H1 (cell line): ENCODE data around the gene RAB11B. TPM values are rescaled to one million over a fixed set of nuclear protein-coding genes. Genes with fewer than 3 reads are reported as not detected.

Experiments used
- CTCF ChIA-PET: fragments of 300-600 bp; sonication (Branson Sonifier 250); formaldehyde crosslinking; loops from one replicate; lab custom pipeline; 2021; ENCODE audit not compliant: partially characterized antibody; lab: Charles Lee
- POLR2A ChIA-PET: fragments of 300-600 bp; sonication (Branson Sonifier 250); formaldehyde crosslinking; loops from one replicate; lab custom pipeline; 2021; ENCODE audit warnings: inconsistent platforms; ENCODE audit not compliant: partially characterized antibody; lab: Charles Lee
- DNase-seq, 2 experiments: peaks; one replicate each; pipeline versions ENCODE4 v3.0.0 to v3.0.0-alpha.2; 2010 to 2022; ENCODE audit warnings: low spot score in 2 of 2, low read depth in 1 of 2, mixed read lengths in 1 of 2
- FAIRE-seq: peaks from 2 replicates; lab custom pipeline; 2011; peaks lifted over from hg19 to GRCh38; lab: Jason Lieb, UNC
- H2AFZ ChIP-seq: 2 replicates; pipeline ENCODE4 v1.8.1; 2012; ENCODE audit warnings: low read length, inconsistent platforms
- H2AK5ac ChIP-seq: 2 replicates; pipeline ENCODE4 v1.6.1; 2013; ENCODE audit warnings: low read depth, low read length
- H2BK120ac ChIP-seq: replicated peaks from 2 replicates; pipeline ENCODE3; 2013; ENCODE audit warnings: low read depth, low read length, inconsistent platforms
- H2BK12ac ChIP-seq: 2 replicates; pipeline ENCODE4 v1.6.1; 2013; ENCODE audit warnings: low read depth, low read length
- H2BK15ac ChIP-seq: 2 replicates; pipeline ENCODE4 v1.6.1; 2013; ENCODE audit warnings: low read length
- H2BK20ac ChIP-seq: 2 replicates; pipeline ENCODE4 v1.6.1; 2013; ENCODE audit warnings: low read length
- H2BK5ac ChIP-seq: 2 replicates; pipeline ENCODE4 v1.6.1; 2013; ENCODE audit warnings: low read depth, low read length
- H3K14ac ChIP-seq: 2 replicates; pipeline ENCODE4 v1.6.1; 2013; ENCODE audit warnings: inconsistent platforms; ENCODE audit not compliant: insufficient read length
- H3K18ac ChIP-seq: 2 replicates; pipeline ENCODE4 v1.6.1; 2013; ENCODE audit warnings: low read length; ENCODE audit errors: extremely low read depth
- H3K23ac ChIP-seq: 2 replicates; pipeline ENCODE4 v1.6.1; 2013; ENCODE audit warnings: inconsistent platforms; ENCODE audit not compliant: insufficient read length
- H3K23me2 ChIP-seq: 2 replicates; pipeline ENCODE4 v1.6.1; 2013; ENCODE audit warnings: low read depth, low read length
- H3K27ac ChIP-seq: 2 replicates; pipeline ENCODE4 v1.6.1; 2011; ENCODE audit warnings: low read depth, low read length, inconsistent platforms
- H3K27me3 ChIP-seq, 4 experiments: replicated peaks in 1 of 4; 1 replicate in 1 of 4; 2 replicates in 3 of 4; pipeline versions ENCODE4 v1.6.1 to v1.8.1; 2011 to 2013; ENCODE audit warnings: low read length in 3 of 4, mild to moderate bottlenecking in 3 of 4, inconsistent platforms in 2 of 4, mixed read lengths in 2 of 4, moderate library complexity in 1 of 4; ENCODE audit not compliant: control insufficient read depth in 3 of 4, insufficient read depth in 3 of 4; ENCODE audit errors: extremely low read depth in 1 of 4
- H3K36me3 ChIP-seq, 4 experiments: 2 replicates each; pipeline versions ENCODE4 v1.6.1 to v1.8.1; 2011 to 2013; ENCODE audit warnings: mild to moderate bottlenecking in 4 of 4, low read length in 3 of 4, moderate library complexity in 2 of 4, control low read depth in 1 of 4, inconsistent platforms in 1 of 4; ENCODE audit not compliant: insufficient read depth in 4 of 4, control insufficient read depth in 2 of 4
- H3K4ac ChIP-seq: replicated peaks from 2 replicates; pipeline ENCODE3; 2013; ENCODE audit warnings: low read length, low read depth, mixed read lengths, inconsistent platforms; ENCODE audit not compliant: insufficient read length
- H3K4me1 ChIP-seq, 4 experiments: replicated peaks in 1 of 4; 1 replicate in 1 of 4; 2 replicates in 3 of 4; pipeline versions ENCODE4 v1.6.1 to v1.8.1; 2011 to 2013; ENCODE audit warnings: low read length in 3 of 4, inconsistent platforms in 2 of 4, mixed read lengths in 1 of 4; ENCODE audit not compliant: insufficient read depth in 4 of 4, control insufficient read depth in 3 of 4
- H3K4me2 ChIP-seq, 2 experiments: 2 replicates each; pipeline versions ENCODE4 v1.6.1 to v1.8.1; 2011 to 2013; ENCODE audit warnings: low read depth in 2 of 2, low read length in 2 of 2, control low read depth in 1 of 2, inconsistent platforms in 1 of 2, mild to moderate bottlenecking in 1 of 2; ENCODE audit not compliant: insufficient read depth in 1 of 2
- H3K4me3 ChIP-seq, 4 experiments: fragments of 200-600, 300-600 bp in 1 of 4; sonication (generic), shearing (Covaris generic), sonication (Bioruptor Twin) in 1 of 4; 2 replicates each; pipeline versions ENCODE4 v1.5.1 to v1.8.1; 2011 to 2016; ENCODE audit warnings: low read length in 4 of 4, low read depth in 3 of 4, control low read depth in 2 of 4, inconsistent platforms in 2 of 4, mild to moderate bottlenecking in 2 of 4, mixed read lengths in 1 of 4, moderate library complexity in 1 of 4; ENCODE audit not compliant: insufficient read depth in 2 of 4; ENCODE audit errors: extremely low read depth in 1 of 4
- H3K56ac ChIP-seq: replicated peaks from 2 replicates; pipeline ENCODE3; 2013; ENCODE audit warnings: low read depth, mild to moderate bottlenecking, mixed read lengths, low read length, inconsistent platforms; ENCODE audit not compliant: insufficient read length
- H3K79me1 ChIP-seq: 2 replicates; pipeline ENCODE4 v1.6.1; 2013; ENCODE audit warnings: low read depth, low read length, control low read depth
- H3K79me2 ChIP-seq, 2 experiments: 2 replicates each; pipeline versions ENCODE4 v1.6.1 to v1.8.1; 2012 to 2013; ENCODE audit warnings: low read length in 2 of 2, mild to moderate bottlenecking in 2 of 2, inconsistent platforms in 1 of 2; ENCODE audit not compliant: insufficient read depth in 2 of 2, control insufficient read depth in 1 of 2
- H3K9ac ChIP-seq, 4 experiments: replicated peaks in 1 of 4; 1 replicate in 1 of 4; 2 replicates in 3 of 4; pipeline versions ENCODE4 v1.6.1 to v1.8.1; 2011 to 2013; ENCODE audit warnings: low read depth in 3 of 4, low read length in 3 of 4, control low read depth in 2 of 4, mild to moderate bottlenecking in 2 of 4, moderate library complexity in 2 of 4, inconsistent platforms in 1 of 4; ENCODE audit errors: extremely low read depth in 1 of 4
- H3K9me3 ChIP-seq, 2 experiments: 2 replicates each; pipeline versions ENCODE4 v1.6.1 to v1.8.1; 2012 to 2013; ENCODE audit warnings: mild to moderate bottlenecking in 2 of 2, moderate library complexity in 2 of 2, control low read depth in 1 of 2, inconsistent platforms in 1 of 2, low read depth in 1 of 2, low read length in 1 of 2, mixed read lengths in 1 of 2; ENCODE audit not compliant: insufficient read depth in 2 of 2
- H4K20me1 ChIP-seq, 2 experiments: replicated peaks in 1 of 2; 2 replicates each; pipeline versions ENCODE3 to v1.8.1; 2011 to 2013; ENCODE audit warnings: inconsistent platforms in 2 of 2, low read length in 2 of 2, mild to moderate bottlenecking in 1 of 2; ENCODE audit not compliant: insufficient read depth in 2 of 2, control insufficient read depth in 1 of 2
- H4K5ac ChIP-seq: 2 replicates; pipeline ENCODE4 v1.6.1; 2013; ENCODE audit warnings: low read length, low read depth, mixed read lengths, inconsistent platforms; ENCODE audit not compliant: insufficient read length
- H4K8ac ChIP-seq: 2 replicates; pipeline ENCODE4 v1.8.0; 2013; ENCODE audit warnings: mild to moderate bottlenecking, moderate library complexity, low read length, inconsistent platforms; ENCODE audit not compliant: insufficient read depth; ENCODE audit errors: extremely low read depth
- H4K91ac ChIP-seq: replicated peaks from 2 replicates; pipeline ENCODE3; 2013; ENCODE audit warnings: low read length, mixed read lengths, inconsistent platforms; ENCODE audit not compliant: insufficient read length
- CBX8 ChIP-seq: fragments of 300-800, 300-1000 bp; sonication (generic); IDR thresholded peaks from 2 replicates; pipeline ENCODE4 v1.7.1; 2016; ENCODE audit warnings: low read depth, low read length, borderline replicate concordance
- CHD1 ChIP-seq: IDR thresholded peaks from 2 replicates; pipeline ENCODE4 v1.6.1; 2012; ENCODE audit warnings: low read depth, low read length, improper control_type of control experiment
- EGR1 ChIP-seq: IDR thresholded peaks from 2 replicates; pipeline ENCODE4 v1.6.1; 2011; ENCODE audit warnings: low read depth, low read length, borderline replicate concordance
- EP300 ChIP-seq, 2 experiments: IDR thresholded peaks; 1 replicate in 1 of 2; 2 replicates in 1 of 2; pipeline ENCODE4 v1.6.1; 2011 to 2012; ENCODE audit warnings: low read depth in 2 of 2, low read length in 2 of 2, mild to moderate bottlenecking in 2 of 2, borderline replicate concordance in 1 of 2, inconsistent platforms in 1 of 2, moderate library complexity in 1 of 2
- HDAC6 ChIP-seq: IDR thresholded peaks from one replicate; pipeline ENCODE4 v1.7.1; 2012; ENCODE audit warnings: low read depth, mild to moderate bottlenecking, inconsistent platforms, low read length, moderate library complexity
- KDM5A ChIP-seq: fragments of 200-600 bp; IDR thresholded peaks from 2 replicates; pipeline ENCODE4 v1.7.1; 2012; ENCODE audit warnings: mild to moderate bottlenecking, low read length, inconsistent platforms, mixed read lengths
- POLR2AphosphoS5 ChIP-seq: IDR thresholded peaks from 2 replicates; pipeline ENCODE4 v1.6.1; 2011; ENCODE audit warnings: low read depth, low read length
- RBBP5 ChIP-seq: IDR thresholded peaks from 2 replicates; pipeline ENCODE4 v1.7.1; 2012; ENCODE audit warnings: low read depth, mild to moderate bottlenecking, inconsistent platforms, low read length, moderate library complexity, borderline replicate concordance
- SIRT6 ChIP-seq: IDR thresholded peaks from one replicate; pipeline ENCODE4 v1.7.1; 2012; ENCODE audit warnings: low read length, inconsistent platforms
- WGBS, 2 experiments: shearing (Covaris generic) in 1 of 2; methylation state at CpG; one replicate each; pipeline versions ENCODE4 v1.1.6 to v1.1.7; 2013 to 2015; ENCODE audit warnings: low lambda C conversion rate in 2 of 2, mixed read lengths in 2 of 2, inconsistent platforms in 1 of 2, low coverage in 1 of 2, missing lambda C conversion rate in 1 of 2; ENCODE audit not compliant: insufficient replicate concordance in 2 of 2, insufficient coverage in 1 of 2, insufficient read length in 1 of 2; ENCODE audit errors: extremely low coverage in 1 of 2, missing lambda C conversion rate in 1 of 2; 5-methylcytosine and 5-hydroxymethylcytosine counted together
- polyA plus RNA-seq, 7 experiments: library from polyadenylated mRNA; depleted of rRNA in 3 of 7; stranded (reverse) in 5 of 7; unstranded in 2 of 7; fragments of >200 nt in 5 of 7; fragments of 200-250 nt in 2 of 7; gene quantifications; 1 replicate in 5 of 7; 2 replicates in 1 of 7; 4 replicates in 1 of 7; pipeline versions ENCODE4 v1.2.1 to v1.2.3, GENCODE V29; 2011 to 2013; ENCODE audit warnings: missing spikeins in 2 of 7, mixed read lengths in 2 of 7
- total RNA-seq: library from RNA; stranded (reverse); fragmentation: NEBNext Ultra II Directional; extraction: Animal tissue kit (Norgen Biotek cat#: 25700); gene quantifications from 2 replicates; pipeline ENCODE4 v1.2.1, GENCODE V29; 2021
- TF ChIP-seq, protein P1 (sequence below): IDR thresholded peaks from 2 replicates; pipeline ENCODE4 v1.6.1; 2011; ENCODE audit warnings: low read length, improper control_type of control experiment

Gene RAB11B
- total and polyA plus RNA-seq, 2 of the 8 experiments (the other 6 are each of a cell fraction or from before 2014, with no cell fraction given): 50.2 to 85.8 TPM

DNA sequence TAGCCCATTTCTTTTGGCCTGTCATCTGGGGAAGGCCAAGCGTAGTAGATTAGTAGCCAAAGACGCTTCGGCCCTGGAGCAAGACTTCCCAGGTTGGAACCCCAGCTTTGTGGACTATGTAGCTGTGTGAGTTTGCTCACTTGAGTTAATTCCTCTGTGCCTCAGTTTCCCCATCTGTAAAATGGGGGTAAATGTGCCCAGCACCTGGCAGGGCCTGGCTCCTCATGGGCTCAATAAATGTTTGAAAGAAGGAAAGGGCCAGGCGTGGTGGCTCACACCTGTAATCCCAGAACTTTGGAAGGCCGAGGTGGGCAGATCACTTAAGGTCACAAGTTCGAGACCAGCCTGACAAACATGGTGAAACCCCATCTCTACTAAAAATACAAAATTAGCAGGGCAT is 39.7 kb downstream of the RAB11B start:
- Histone ChIP-seq H4K20me1 (no peaks in the 10 kb centered on the region), H3K23ac (no peak overlapping the region), H3K9ac (no peak overlapping the region), H2AFZ (no peak overlapping the region), H3K4me2 (no peak overlapping the region), H3K27ac (no peak overlapping the region), H3K18ac (no peak overlapping the region), H3K4me3 (no peak overlapping the region), H2AK5ac (no peak overlapping the region), H2BK12ac (no peak overlapping the region), H3K14ac (no peak overlapping the region), H3K9me3 (no peaks in the 10 kb centered on the region), H4K5ac (no peak overlapping the region), H3K79me2 (no peaks in the 10 kb centered on the region), H3K4ac (no peak overlapping the region), H2BK15ac (no peak overlapping the region), H2BK120ac (no peak overlapping the region), H3K56ac (no peak overlapping the region), H4K91ac (no peak overlapping the region), H2BK20ac (no peak overlapping the region), H2BK5ac (no peak overlapping the region), H4K8ac (no peak overlapping the region), H3K23me2 (no peaks in the 10 kb centered on the region), H3K36me3 (no peaks in the 10 kb centered on the region), H3K4me1 (peaks cover 0 to 2% (median 0%) of the 10 kb centered on the region in 4 experiments; a peak in 1 of 7 replicates), H3K27me3 (no peaks in the 10 kb centered on the region), H3K79me1 (no peaks in the 10 kb centered on the region)
- no peak for TF ChIP-seq EGR1
- no peak for TF ChIP-seq SIRT6
- no peak for TF ChIP-seq HDAC6
- no peak for TF ChIP-seq CBX8
- no peak for TF ChIP-seq KDM5A
- no peak for TF ChIP-seq POLR2AphosphoS5
- no peak for TF ChIP-seq CHD1
- no peak for TF ChIP-seq EP300 (IDR thresholded peaks at IDR 0.05; ENCODE audit: borderline replicate concordance in 1 of 2, low read depth in 2 of 2, low read length in 2 of 2)
- TF ChIP-seq RBBP5: no peak
- TF ChIP-seq, protein P1, sequence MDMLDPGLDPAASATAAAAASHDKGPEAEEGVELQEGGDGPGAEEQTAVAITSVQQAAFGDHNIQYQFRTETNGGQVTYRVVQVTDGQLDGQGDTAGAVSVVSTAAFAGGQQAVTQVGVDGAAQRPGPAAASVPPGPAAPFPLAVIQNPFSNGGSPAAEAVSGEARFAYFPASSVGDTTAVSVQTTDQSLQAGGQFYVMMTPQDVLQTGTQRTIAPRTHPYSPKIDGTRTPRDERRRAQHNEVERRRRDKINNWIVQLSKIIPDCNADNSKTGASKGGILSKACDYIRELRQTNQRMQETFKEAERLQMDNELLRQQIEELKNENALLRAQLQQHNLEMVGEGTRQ: no peak
- no peak for DNase-seq
- FAIRE-seq: no peak
- 86% methylated on average over 6 of the region's 6 CpGs; no CpG with 5 or more reads in 1 of the 2 experiments for WGBS, 2 experiments
- ChIA-PET POLR2A (no interaction called here), CTCF (interaction anchor here (0.6 to 1.8 kb wide), 4 partner anchors 19 to 399 kb away, joined by 3 to 5 read pairs (median 3); no protein-coding TSS in a partner anchor)
